ENCODE data around the gene DOK7. TPM values are rescaled to one million over a fixed set of nuclear protein-coding genes. Genes with fewer than 3 reads are reported as not detected.

DOK7 gene
- total RNA-seq, 1 experiment from 2014 or later, result not detected

- DNase-seq (ENCODE audit: low read depth), result peak; percentile 41
Measured at GRCh38 chr4:3461515-3462291, 1.4 kb upstream of the DOK7 start.

GRCh38 chr4:3462321-3462789 lies 751 bp upstream of the DOK7 start:
- DNase-seq (ENCODE audit: low read depth), result no peak

GRCh38 chr4:3463556-3464348 lies 646 bp downstream of the DOK7 start:
- no peak for DNase-seq (ENCODE audit: low read depth)

- DNase-seq (ENCODE audit: low read depth), result no peak
Measured at GRCh38 chr4:3464349-3464905, 1.3 kb downstream of the DOK7 start.

GRCh38 chr4:3464911-3465697 lies 2.0 kb downstream of the DOK7 start:
- no peak for DNase-seq (ENCODE audit: low read depth)

GRCh38 chr4:3465698-3466671 lies 2.9 kb downstream of the DOK7 start:
- no peak for DNase-seq (ENCODE audit: low read depth)

GRCh38 chr4:3466691-3467600 lies 3.8 kb downstream of the DOK7 start:
- no peak for DNase-seq (ENCODE audit: low read depth)

- no peak for DNase-seq (ENCODE audit: low read depth)
Measured at GRCh38 chr4:3467601-3468031, 4.5 kb downstream of the DOK7 start.

- DNase-seq (ENCODE audit: low read depth), result no peak
Measured at GRCh38 chr4:3468154-3468553, 5.0 kb downstream of the DOK7 start.

GRCh38 chr4:3468804-3469203 lies 5.7 kb downstream of the DOK7 start:
- no peak for DNase-seq (ENCODE audit: low read depth)

GRCh38 chr4:3469386-3470243 lies 6.5 kb downstream of the DOK7 start:
- DNase-seq (ENCODE audit: low read depth), result no peak

GRCh38 chr4:3470244-3471097 lies 7.4 kb downstream of the DOK7 start:
- DNase-seq (ENCODE audit: low read depth), result no peak

- DNase-seq (ENCODE audit: low read depth), result no peak
Measured at GRCh38 chr4:3471098-3471760, 8.1 kb downstream of the DOK7 start.

GRCh38 chr4:3471886-3472285 lies 8.8 kb downstream of the DOK7 start:
- no peak for DNase-seq (ENCODE audit: low read depth)

GRCh38 chr4:3472411-3473141 lies 9.5 kb downstream of the DOK7 start:
- no peak for DNase-seq (ENCODE audit: low read depth)

Data from HT1080 (cell line).